ENCODE data around the gene ANKS1A.

The ANKS1A gene

DNA sequence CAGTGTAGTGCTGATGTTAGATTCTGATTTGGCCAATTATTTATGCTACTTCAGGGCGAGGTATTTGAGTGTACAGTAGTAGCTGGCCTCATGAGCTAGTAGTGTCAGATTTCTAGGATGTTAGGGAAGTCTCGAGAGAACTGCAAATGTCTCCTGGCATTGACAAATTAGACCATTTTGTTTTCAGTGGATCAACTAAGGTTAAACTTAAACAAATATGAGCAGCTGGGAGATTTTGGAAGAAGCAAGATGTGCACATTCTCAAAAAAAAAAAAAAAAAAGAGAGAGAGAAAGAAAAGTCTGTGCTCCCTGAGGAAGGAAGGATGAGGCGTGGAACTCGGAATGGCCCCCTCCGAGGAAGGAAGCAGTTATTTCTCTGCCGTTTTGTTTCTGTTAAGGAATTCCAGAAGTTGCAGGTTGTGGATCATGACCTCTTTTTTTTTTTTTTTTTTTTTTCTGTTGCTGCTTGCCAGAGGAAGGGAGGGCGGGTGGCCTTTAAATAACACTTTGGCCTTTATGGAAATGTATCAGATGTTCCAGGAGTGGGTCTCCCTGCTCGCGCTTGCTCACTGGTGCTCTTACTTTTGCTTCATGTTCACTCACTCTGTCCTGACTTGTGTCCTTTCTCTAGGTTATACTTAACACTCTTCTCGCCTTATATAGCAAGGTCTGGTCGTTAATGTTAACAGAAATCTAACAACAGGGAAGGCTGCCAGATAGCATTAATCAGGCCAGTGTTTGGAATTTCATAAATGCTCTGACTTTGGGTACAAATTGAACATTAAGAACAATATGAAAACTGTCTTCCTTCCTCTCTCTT, 127.7 kb downstream of the ANKS1A start:
- TF ChIP-seq, protein P1, sequence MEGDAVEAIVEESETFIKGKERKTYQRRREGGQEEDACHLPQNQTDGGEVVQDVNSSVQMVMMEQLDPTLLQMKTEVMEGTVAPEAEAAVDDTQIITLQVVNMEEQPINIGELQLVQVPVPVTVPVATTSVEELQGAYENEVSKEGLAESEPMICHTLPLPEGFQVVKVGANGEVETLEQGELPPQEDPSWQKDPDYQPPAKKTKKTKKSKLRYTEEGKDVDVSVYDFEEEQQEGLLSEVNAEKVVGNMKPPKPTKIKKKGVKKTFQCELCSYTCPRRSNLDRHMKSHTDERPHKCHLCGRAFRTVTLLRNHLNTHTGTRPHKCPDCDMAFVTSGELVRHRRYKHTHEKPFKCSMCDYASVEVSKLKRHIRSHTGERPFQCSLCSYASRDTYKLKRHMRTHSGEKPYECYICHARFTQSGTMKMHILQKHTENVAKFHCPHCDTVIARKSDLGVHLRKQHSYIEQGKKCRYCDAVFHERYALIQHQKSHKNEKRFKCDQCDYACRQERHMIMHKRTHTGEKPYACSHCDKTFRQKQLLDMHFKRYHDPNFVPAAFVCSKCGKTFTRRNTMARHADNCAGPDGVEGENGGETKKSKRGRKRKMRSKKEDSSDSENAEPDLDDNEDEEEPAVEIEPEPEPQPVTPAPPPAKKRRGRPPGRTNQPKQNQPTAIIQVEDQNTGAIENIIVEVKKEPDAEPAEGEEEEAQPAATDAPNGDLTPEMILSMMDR (IDR thresholded peaks at IDR 0.05; ENCODE audit: low read depth, low read length) = no peak
- H3K4me3 ChIP-seq (ENCODE audit: low read depth, low read length) = peak overlapping the region; percentile 42

DNA sequence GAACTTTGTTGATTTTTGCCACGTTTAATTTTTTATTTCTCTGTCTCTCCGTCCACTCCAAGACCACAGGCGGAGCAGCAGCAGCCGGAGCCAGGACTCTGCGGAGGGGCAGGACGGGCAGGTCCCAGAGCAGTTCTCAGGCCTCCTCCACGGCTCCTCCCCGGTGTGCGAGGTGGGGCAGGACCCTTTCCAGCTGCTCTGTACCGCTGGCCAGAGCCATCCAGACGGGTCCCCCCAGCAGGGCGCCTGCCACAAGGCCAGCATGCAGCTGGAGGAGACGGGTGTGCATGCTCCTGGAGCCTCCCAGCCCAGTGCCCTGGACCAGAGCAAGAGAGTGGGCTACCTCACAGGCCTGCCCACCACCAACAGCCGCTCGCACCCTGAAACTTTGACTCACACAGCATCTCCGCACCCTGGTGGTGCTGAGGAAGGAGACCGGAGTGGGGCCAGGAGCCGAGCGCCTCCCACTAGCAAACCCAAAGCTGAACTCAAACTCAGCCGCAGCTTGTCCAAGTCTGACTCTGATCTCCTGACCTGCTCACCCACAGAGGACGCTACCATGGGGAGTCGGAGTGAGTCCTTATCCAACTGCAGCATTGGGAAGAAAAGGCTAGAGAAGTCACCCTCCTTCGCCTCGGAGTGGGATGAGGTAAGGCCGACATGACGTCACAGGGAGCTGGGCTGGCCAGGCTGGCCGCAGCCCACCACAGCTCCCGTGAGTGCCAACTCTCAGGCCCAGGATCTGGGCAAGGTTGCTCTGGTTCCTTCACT, 128.5 kb downstream of the ANKS1A start:
- peak overlapping the region; percentile 42 for H3K4me3 ChIP-seq (ENCODE audit: low read depth, low read length)
- TF ChIP-seq, protein P1 (IDR thresholded peaks at IDR 0.05; ENCODE audit: low read depth, low read length) = no peak

DNA sequence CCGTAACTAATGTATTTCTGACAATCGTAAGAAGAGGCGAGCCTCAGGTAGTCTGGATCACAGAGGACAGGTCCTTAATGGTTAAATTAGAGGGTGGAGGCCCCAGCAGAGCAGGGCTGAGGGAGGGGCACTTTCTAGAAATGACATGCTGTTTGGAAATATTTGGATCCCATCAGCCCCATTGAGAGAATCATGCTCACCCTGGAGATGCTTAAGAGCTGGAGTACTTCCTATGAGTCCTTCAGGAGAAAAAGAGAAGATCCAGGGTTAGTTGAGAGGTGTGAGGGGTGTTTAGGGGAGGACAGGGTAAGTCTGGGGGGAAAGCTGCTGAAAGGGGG, 129.1 kb downstream of the ANKS1A start:
- TF ChIP-seq, protein P1 (IDR thresholded peaks at IDR 0.05; ENCODE audit: low read depth, low read length) = no peak
- no peak overlapping the region; the same call in 1 of the 2 replicates for H3K4me3 ChIP-seq (ENCODE audit: low read depth, low read length)

DNA sequence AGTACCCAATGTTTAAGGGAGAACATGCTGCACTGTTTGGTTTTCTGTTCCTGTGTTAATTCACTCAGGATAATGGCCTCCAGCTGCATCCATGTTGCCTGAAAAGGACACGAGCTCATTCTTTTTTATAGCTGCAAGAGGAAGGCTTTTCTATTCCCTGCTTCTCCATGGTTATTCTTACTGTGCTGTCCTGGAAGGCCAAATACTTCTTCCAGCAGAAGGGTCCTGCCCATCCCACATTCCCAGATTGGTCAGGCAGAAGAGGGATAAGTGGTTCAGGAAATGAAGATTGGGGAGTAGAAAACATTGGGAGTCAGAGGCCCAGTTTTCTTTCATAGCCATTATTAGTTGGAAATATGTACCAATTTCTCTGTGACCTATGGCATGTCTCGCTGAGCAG, 129.7 kb downstream of the ANKS1A start:
- H3K4me3 ChIP-seq (ENCODE audit: low read depth, low read length) = no peak overlapping the region
- TF ChIP-seq, protein P1 (IDR thresholded peaks at IDR 0.05; ENCODE audit: low read depth, low read length) = no peak

DNA sequence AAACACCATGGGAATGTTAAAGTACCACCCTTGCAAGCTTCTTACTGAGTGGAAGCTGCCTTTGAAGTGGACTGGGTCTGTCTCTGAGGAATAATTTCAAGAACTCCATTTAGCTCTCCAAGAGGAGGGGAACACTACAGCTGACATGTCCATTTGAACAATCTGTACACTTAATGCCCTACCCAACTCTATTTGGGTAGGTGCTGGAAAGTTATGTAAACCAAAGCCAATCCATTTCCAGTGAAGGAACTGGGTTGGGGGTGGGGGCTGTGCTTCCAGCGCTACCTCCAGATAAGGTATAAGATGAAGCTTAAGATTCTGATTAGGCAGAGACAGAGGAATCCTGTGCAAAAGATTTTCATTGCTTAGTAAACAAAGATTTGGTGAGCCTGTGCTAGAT, 130.1 kb downstream of the ANKS1A start:
- TF ChIP-seq, protein P1 (IDR thresholded peaks at IDR 0.05; ENCODE audit: low read depth, low read length) = no peak

DNA sequence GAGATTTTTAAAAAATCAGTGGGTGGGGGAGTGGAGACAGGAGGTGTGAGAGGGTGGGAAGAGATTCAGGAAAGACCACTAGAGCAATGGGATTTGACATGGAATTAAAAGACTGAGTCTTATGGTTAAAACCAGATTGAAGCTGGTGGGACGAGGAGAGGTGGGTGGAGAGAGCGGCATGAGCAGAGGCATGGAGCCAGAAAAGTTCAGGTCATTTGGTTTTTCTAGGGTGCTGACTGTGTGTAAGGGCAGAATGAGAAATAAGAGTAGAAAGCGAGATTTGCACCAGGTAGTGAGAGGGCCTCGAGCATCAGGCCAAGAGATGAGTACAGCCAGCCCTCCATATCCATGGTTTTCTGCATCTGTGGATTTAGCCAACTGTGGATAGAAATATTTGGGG, 130.8 kb downstream of the ANKS1A start:
- no peak overlapping the region for H3K4me3 ChIP-seq (ENCODE audit: low read depth, low read length)
- TF ChIP-seq, protein P1 (IDR thresholded peaks at IDR 0.05; ENCODE audit: low read depth, low read length) = no peak

More for the DNA sequence above, 130.1 kb downstream of the ANKS1A start:
- no peak overlapping the region for H3K4me3 ChIP-seq (ENCODE audit: low read depth, low read length)

DNA sequence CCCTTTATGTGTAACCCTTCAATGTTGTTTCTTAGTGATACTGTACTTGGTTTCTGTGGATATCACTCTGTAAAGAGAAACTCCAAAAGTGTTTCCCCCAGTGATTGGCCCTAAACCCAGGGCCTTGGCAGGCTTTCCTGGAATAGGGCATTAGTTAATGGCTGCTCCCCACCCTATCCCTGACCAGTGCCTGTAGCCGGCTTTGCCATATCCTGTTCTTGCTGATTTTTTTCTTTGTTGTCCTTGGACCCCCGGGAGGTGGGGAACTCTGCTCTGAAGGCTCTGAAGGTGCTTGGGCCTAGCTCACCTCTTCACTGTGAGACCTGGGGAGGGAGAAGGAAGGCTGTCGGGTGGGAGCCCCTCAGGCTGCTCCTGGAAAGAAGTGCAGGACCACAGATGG, 131.9 kb downstream of the ANKS1A start:
- TF ChIP-seq, protein P1 (IDR thresholded peaks at IDR 0.05; ENCODE audit: low read depth, low read length) = no peak

More for the DNA sequence above, 131.9 kb downstream of the ANKS1A start:
- no peak overlapping the region for H3K4me3 ChIP-seq (ENCODE audit: low read depth, low read length)
